Activated naive CD8-positive, alpha-beta T cell treated with anti-CD3 and anti-CD28 coated beads, Interleukin-2, amount 50 U/mL, for 16 hours (primary cell): ENCODE measurements around the gene MBIP.
"Not testable (repeated sequence)": the region's sequence is repeated elsewhere in the genome, so short reads cannot be mapped to it uniquely, and the experiment has no call there.

Experiments
- DNase-seq: peaks from one replicate; pipeline ENCODE4 v3.0.0-alpha.2; 2020; ENCODE audit warnings: low read depth, low spot score

Gene MBIP, protein sequence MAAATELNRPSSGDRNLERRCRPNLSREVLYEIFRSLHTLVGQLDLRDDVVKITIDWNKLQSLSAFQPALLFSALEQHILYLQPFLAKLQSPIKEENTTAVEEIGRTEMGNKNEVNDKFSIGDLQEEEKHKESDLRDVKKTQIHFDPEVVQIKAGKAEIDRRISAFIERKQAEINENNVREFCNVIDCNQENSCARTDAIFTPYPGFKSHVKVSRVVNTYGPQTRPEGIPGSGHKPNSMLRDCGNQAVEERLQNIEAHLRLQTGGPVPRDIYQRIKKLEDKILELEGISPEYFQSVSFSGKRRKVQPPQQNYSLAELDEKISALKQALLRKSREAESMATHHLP

DNA sequence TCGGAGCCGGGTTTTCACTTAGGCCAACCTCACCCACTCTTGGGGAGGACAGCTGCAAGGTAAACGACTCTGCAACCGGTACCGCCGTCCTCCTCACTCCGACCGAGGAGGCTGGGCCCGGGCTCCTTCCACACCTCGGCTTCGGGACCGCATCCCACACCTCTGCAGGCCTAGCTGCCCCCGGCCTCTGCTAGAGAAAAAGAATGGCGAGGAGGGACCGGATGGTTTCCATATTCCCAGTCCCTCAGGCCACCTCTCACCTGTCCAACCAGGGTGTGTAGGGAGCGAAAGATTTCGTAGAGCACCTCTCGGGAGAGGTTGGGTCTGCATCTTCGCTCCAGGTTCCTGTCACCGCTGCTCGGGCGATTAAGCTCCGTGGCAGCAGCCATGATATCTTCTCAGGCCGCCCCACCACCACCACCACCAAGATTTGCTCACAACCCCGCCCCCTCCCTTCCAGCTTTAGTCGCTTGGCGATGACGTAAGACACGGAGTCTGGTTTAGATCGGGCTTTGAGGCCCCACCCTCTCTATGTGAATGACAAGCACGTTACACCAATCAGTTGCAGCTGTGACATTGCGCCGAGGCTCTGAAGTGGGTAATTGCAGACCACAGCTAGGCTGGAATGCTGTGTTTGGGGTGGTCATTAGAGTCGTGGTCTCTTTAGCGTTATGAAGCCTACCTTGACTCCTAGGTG, at the start of gene MBIP:
TSS of gene MBIP (minus strand) at position 438 of the 697 bp plus-strand sequence. CDS start at position 389, 49 bp downstream.
- DNase-seq: peak; percentile 88

DNA sequence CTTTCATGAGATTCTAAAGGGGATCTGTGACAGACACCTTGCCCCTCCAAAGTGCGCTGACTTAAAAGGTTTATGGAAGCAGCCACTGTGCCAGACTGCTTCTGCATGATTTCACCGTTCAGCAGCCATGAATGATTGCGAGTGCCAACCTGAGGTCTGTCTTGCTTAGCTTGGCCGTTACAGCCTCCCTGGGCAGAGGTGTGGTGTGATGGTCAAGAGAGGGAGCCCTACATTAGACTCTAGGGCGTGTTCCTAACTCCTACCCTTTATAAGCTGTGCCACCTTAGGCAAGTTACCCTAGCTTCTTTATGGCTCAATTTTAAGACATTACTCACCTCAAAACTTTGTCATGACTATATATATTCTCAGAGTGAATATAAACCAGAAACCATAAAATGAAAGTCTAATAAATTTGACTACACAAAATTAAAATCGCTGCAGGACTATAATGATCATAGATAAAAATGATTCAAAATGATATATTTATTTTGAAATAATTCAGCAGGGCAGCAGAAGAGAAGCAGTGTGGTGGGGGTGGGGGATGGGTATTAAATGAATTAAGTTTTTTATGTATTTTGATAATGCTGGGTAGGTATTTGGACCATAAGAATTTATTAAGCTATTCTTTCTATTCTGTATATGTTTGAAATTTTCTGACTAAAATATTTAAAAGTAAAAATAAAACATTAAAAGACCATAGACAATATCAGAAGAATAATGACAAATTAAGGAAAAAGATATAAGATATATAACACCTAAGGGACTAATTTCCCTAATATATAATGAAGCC, 47.7 kb upstream of the MBIP start:
- no peak for DNase-seq

DNA sequence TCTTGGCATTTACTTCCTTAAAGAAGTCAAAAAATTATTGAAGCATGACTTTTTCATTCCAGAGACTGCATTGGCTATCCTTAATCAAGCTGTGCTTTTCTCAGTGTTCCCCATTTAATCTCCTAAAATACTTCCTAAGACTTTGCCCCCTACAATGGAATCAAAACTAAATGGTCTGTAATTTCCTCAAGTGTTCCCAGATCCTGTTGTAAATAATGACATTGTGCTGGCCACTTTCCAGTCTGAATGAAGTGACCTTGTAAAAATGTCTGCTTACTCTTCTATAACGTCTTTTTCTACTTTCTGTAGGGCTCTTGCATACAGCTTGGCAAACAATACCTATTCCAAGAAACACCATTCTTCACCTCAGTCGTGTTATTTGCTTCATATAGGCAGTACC, 45.3 kb upstream of the MBIP start:
- DNase-seq: no peak

DNA sequence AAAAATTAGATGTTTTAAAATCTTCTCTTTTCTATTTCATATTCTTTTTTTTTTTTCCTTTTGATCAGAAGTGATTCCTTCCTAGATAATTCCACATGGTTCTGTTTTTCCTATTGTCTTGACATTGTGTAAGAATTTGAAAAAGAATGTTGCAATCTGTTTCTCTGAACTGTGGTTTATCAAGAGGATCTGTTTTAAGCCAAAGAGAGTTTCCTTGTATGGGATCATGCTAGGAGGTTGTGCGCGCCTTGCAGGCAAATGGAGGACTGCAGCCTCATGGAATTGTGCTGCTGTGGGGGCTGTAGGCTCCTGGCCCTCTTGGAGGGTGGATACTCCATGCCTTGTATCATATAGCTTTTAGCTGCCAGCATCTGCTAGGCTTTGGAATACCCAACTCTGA, 43.3 kb upstream of the MBIP start:
- DNase-seq: no peak

DNA sequence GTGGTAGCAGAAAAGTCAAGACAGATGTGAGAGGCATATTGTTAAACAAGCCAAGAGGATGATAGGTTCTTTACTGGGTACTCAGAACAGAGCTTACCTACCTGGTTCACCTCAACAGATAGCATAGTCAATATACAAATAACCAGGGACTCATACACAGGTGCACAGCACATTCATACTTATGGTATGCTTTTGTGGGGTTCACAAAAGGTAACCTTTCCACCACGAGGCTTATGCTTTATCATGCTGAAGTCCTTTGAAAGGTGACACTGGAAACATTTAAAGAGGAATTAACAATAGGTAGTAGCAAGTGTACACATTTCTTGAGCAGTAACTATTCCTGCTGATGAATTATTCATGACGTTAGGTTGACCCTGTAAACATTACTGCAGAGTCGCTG, 42.2 kb upstream of the MBIP start:
- no peak for DNase-seq

DNA sequence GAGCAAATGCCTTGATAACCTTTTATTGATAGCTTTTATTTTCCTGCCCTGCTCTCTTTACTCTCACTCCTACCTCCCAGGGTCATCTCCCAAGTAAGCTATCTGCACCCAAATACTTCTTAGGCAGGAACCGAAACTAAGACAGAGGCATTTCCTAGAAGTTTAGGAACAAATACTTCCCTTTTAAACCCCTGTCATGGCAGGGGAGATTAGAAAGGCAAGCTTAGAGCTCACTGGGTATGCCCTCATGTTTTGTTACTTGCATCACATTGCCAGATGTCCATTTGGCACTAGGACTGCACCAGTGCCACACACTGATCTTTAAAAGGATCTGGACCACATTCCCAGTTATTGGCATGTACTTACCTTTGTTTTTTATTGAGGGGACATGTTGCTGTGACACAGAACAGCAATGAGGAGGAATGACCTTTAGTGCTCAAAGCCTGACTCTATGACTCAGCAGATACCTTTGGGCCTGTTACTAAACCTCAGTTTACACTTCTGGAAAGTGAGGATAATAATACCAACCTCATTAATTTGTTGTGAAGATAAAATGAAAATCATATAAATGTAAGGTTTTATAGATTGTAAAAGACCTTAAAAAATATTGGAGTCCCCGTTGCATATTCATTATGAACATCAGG, 40.9 kb upstream of the MBIP start:
- DNase-seq: no peak

DNA sequence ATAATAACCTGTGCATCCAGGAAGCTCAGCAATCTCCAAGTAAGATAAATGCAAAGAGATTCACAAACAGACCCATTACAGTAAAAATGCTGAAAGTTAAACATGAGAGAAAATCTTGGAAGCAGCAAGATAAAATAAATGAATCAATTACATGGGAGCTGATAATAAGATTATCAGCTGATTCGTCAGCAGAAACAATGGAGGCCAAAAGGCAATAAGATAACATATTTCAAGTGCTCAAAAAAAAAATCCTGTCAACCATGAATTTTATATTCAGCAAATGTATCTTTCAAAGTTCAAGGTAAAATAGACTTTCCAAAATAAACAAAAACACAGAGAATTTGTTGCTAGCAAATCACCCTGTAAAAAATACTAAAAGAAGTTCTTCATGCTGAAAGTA, 36.4 kb upstream of the MBIP start:
- DNase-seq: no peak

DNA sequence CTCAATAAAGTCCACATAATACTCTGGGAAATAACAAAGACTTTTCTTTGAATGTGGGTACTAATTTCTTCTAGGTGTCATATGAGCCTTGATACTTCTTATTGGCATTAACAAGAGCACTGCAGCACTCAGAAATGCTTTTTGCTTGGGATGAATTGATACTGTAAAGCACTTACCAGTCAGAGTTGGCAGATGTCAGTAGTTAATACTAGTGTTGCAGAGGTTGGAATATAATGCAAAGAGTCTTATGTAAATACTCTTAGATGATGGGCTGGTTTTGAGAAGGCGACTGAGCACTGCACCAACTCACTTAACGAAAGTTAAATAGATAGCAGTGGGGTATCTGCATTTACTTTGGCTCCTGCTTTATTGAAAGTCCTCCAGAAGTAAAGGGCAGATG, 25.6 kb upstream of the MBIP start:
- DNase-seq: no peak

DNA sequence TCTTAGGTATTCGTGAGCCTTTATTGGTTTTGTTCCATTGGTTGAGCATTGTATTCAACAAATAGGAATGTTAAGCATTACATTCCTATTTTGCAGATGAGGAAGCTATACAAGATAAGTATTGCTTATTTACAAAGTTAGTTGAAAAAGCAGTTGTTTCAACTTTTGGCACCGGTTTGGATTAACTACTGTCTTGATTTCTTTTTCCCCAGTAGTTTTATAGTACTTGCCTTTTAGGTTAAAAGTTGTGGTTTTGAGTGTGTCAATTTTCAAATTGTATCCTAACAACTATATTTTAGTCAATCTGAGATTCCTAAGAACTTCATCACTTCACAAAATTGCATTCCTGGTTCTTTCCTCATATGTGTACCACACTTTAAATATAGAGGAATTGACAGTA, 23.8 kb upstream of the MBIP start:
- no peak for DNase-seq

DNA sequence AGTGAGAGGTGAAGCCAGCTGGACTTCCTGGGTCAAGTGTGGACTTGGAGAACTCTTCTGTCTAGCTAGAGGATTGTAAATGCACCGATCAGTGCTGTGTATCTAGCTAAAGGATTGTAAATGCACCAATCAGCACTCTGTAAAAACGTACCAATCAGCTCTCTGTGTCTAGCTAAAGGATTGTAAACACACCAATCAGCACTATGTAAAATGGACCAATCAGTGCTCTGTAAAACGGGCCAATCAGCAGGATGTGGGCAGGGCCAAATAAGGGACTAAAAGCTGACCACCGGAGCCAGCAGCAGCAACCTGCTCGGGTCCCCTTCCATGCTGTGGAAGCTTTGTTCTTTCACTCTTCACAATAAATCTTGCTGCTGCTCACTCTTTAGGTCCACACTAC, 21.4 kb upstream of the MBIP start:
- not testable (repeated sequence) for DNase-seq

DNA sequence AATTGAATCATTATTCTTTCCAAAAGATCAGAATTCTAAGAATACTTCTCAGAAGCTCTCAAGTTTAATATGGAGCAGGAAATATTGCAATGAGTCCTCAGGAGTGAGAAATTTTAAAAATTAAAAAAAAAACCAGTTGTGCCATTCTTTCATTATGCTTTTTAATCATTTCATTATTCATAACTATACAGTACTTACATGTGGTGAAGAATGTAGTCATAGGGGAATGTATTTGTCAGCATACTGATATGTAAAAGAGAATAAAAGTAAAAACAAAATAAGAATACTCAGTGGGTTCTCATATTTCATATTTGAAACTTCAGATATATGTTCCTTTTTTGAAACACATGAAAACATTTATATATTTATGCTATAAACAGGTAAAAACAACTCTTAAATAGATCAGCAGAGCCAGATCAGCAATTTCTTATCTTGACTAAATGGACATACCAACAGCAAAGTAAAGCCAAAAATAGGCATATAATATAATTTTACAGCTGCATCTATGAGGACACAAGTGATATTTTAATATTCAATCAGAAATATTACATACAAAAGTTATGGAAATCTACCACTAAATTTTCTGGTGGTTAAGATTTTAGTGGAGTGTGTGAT, 19.9 kb upstream of the MBIP start:
- DNase-seq: no peak

DNA sequence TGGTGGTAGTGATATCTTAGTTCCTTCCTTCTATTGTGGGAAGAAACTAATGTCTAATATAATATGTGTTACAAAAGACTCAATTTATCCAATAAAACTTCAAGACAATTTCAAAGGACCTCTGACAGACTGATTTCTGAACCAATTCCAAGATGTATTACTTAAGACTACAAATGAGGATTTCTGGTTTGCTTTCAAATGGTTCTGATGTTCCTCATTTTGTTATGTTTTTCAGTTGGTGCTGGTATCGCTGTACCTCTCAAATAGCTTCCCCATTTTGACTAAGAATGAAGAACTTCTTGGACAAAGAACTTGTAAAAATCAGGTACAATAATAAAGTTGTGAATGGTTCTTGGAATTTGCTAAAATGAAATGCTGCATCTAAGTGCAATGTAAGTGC, 19.4 kb upstream of the MBIP start:
- DNase-seq: no peak

DNA sequence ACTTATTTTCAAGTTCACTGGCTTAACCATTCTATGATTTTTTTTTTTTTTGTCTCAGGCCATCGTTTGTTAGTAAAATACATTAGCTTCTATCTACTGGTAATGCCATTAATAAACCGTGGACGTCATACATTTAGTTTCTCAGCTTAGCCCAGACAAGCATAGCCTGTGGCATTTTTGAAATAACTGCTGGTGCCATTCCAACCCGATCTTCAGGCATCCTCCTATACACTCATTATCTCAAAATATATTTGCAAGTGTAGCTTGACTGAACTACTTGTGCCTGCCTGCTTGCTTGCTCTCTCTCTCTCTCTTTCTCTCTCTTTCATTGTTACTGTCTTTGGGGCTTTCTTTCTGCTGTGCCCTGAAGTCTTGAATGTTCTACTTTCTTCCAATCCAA, 12.7 kb upstream of the MBIP start:
- DNase-seq: no peak

DNA sequence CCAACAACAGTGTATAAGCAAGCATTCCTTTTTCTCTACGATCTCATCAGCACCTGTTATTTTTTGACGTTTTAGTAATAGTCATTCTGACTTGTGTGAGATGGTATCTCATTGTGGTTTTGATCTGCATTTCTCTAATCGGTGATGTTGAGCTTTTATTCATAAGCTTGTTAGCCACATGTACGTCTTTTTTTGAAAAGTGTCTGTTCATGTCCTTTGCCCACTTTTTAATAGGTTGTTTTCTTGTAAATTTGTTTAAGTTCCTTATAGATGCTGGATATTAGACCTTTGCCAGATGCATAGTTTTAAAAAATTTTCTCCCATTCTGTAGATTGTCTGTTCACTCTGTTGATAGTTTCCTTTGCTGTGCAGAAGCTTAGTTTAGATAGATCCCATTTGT, 7.1 kb upstream of the MBIP start:
- not testable (repeated sequence) for DNase-seq

DNA sequence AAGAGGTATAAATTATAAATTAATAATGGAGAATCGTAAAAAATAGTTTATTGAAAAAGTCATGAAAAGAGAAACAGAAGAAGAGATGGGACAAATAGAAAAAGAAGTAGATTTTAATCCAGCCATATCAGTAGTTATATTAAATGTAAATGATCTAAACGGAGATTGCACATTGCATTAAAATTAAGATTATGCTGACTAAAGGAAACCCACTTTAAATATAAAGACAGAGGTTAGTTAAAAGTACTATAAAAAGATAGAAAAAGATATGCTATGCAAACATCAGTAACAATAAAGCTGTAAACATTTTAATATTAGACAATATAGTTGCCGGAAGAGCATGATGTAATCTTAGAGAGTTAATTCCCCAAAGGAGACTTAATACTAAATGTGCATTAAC, 5.4 kb upstream of the MBIP start:
- DNase-seq: no peak

DNA sequence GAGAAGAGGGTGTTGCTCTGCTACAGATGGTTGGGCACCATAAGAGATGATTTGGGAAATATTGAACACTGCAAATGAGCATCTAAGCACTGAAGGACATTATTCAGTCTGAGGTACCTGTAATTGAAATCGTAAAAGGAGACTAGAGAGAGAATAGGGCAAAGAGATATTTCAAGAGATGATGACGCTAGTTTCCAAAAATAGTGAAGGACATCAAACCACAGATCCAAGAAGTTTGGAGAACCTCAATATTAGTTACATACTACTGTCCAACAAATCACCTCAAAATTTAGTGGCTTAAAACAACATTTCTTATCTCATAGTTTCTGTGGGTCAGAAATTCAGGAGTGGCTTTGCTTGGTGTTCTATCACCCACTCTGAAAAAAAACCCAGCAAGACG, 4.5 kb upstream of the MBIP start:
- no peak for DNase-seq

DNA sequence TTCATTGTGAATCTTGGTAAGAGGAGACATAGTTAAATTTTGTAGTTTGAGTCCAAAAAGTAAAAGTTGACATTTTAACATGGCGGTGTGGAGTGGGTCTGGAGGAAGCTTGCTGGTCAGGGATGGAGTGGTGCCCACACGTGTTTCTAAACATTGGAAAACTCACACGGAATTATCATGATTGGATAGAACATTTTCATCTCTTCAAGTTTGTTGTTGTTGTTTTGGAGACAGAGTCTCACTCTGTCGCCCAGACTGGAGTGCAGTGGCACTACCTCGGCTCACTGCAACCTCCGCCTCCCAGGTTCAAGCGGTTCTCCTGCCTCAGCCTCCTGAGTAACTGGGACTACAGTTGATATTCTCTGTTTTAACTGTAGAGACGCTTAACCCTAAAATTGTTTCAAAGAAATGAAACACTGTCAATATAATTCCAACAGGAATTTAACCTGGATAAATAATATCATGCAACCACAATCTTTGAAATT, 502 bp upstream of the MBIP start:
- DNase-seq: no peak

DNA sequence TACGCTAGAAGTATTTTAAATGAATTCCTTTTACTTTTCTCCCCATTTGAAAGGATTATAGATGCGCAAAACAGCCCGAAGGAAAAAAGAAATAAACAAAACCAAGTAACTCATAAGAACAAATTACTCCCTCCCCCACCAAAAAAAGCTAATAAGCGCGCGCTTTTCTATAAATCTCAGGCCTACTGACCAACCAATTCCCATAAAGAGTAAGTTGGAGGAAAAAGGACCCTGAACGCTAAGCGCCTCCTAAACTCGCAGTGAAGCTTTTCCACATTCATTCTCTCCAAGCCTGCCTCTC, 588 bp downstream of the MBIP start:
- DNase-seq: no peak

DNA sequence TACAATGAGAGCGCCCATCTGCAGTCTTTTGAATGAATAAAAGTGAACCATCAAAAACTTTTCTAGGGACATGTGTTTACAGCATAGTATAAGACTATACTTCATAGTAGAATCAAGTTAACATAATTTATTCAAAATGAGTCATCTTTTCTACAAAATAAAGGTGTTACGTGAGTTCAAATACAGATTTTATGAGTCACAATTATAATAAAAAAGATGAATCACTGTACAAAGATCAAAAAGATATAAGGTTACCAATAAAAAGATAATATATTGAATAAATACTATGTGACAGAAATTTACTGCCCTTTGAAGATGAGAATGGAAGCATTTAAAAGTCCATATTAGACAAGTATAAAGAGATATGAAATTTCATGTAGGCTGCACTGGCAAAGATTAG, 2.8 kb downstream of the MBIP start:
- no peak for DNase-seq

DNA sequence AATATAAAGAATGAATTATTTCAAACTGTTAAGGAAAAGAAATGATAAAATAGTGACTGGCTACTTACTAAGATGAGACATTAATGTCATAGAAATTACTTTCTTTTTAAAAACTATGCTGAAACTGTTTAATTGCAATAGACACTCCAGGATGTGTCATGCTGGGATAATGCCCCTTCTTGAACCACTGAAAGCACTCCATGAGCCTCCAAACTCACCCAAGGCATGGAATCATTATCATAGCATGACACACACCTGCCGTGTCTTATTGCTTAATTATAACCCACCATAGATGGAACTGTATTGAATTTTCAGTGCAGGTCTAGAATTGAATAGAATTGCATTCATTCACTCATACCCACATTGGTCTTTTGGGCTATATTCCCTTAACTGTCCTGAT, 4.3 kb downstream of the MBIP start:
- DNase-seq: no peak

DNA sequence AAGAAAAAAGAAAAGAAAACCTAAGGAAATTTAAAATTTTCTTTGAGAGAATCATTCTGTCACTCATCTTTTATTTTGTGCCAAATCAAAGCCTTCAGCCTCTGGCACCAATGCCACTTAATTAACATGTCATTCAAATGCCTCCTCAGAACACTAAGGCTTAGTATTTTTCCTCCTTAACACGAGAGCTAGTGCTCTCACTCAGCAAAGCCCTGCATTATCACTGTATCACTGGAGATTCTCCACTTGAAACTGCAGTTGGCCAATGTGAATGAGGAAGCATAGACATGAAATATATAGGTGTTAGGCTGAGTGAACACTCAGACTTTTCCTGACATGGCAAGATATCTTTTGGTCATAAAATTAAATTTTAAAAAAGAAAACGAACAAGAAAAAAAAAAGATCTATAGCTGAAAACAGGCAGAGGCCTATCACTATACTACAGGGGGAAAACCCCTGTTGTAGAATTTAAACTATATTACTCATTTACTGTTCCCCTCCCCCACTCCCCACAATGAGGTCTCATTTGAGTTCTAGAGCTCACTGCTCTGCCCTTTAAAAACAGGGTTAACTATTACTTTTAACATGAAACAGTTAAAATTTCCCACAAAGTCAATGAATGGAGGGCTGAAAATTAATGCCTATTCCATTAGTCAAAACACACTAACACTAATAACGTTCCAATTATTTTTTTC, 5.1 kb downstream of the MBIP start:
- DNase-seq: no peak
